Measurements from ENCODE around the gene NKIRAS1.

GRCh38 chr3:23956701-23957100 is 39.9 kb upstream of the NKIRAS1 start:
- TF ChIP-seq ATF2 (CRISPR knock-in tag; IDR thresholded peaks at IDR 0.05; ENCODE audit: borderline replicate concordance, low read depth) (no peak), CTCF (IDR thresholded peaks at IDR 0.05) (no peak), NFYB (CRISPR knock-in tag; conservative IDR thresholded peaks at IDR 0.05; ENCODE audit: low read depth) (no peak), ESRRA (CRISPR knock-in tag; IDR thresholded peaks at IDR 0.05; ENCODE audit: borderline replicate concordance) (no peak), USF1 (CRISPR knock-in tag; IDR thresholded peaks at IDR 0.05) (no peak), JUN (CRISPR knock-in tag; IDR thresholded peaks at IDR 0.05) (no peak), FOXJ3 (CRISPR knock-in tag; IDR thresholded peaks at IDR 0.05; ENCODE audit: borderline replicate concordance) (no peak), SP1 (CRISPR knock-in tag; conservative IDR thresholded peaks at IDR 0.05) (no peak), TEAD4 (CRISPR knock-in tag; IDR thresholded peaks at IDR 0.05) (no peak)

All from WTC11 (cell line).